Prostate gland (tissue), 2 donors: Measurements from ENCODE around the gene VPS37D. TPM values are rescaled to one million over a fixed set of nuclear protein-coding genes. Genes with fewer than 3 reads are reported as not detected.

Experiments used
- DNase-seq: peaks from one replicate; pipeline ENCODE4 v3.0.0-alpha.2; 2019; ENCODE audit warnings: low spot score
- H3K27ac ChIP-seq, 2 donors: fragments of 200-600 bp; sonication (generic); 2 replicates each; pipeline ENCODE4 v1.5.1; 2017 to 2019
- H3K27me3 ChIP-seq: fragments of 200-600 bp; sonication (generic); replicated peaks from 2 replicates; pipeline ENCODE4 v1.5.1; 2019; ENCODE audit not compliant: insufficient read depth
- H3K36me3 ChIP-seq, 2 donors: fragments of 200-600 bp; sonication (generic); 1 replicate in 1 of 2; 2 replicates in 1 of 2; pipeline versions ENCODE4 v1.5.1 to v1.8.1; 2017 to 2019
- H3K4me1 ChIP-seq: fragments of 200-600 bp; sonication (generic); replicated peaks from 2 replicates; pipeline ENCODE4 v1.5.1; 2019
- H3K4me3 ChIP-seq, 2 donors: fragments of 200-600 bp; sonication (generic); 2 replicates each; pipeline ENCODE4 v1.5.1; 2017 to 2019
- H3K9me3 ChIP-seq: fragments of 200-600 bp; sonication (generic); 2 replicates; pipeline ENCODE4 v1.5.1; 2017
- CTCF ChIP-seq, 4 experiments: fragments of 200-600 bp in 2 of 4; fragments of 450-650 bp in 2 of 4; sonication (generic) in 2 of 4; IDR thresholded peaks; 1 replicate in 3 of 4; 2 replicates in 1 of 4; pipeline ENCODE4 v1.5.1; 2016 to 2019; ENCODE audit warnings: antibody characterized with exemption in 4 of 4, mild to moderate bottlenecking in 2 of 4, moderate library complexity in 2 of 4
- POLR2A ChIP-seq: fragments of 450-650 bp; IDR thresholded peaks from one replicate; pipeline ENCODE4 v1.6.1; 2016; ENCODE audit warnings: antibody characterized with exemption, mild to moderate bottlenecking
- POLR2AphosphoS5 ChIP-seq: sonication (generic); formaldehyde crosslinking; IDR thresholded peaks from one replicate; pipeline ENCODE4 v1.6.1; 2017; ENCODE audit warnings: antibody characterized with exemption
- WGBS: methylation state at CpG from one replicate; pipeline ENCODE4 v1.1.5; 2018; 5-methylcytosine and 5-hydroxymethylcytosine counted together
- intact Hi-C: fragments of 100-400 bp; cut with DNase I; formaldehyde crosslinking; loops from one replicate; pipeline ENCODE4 v1.14.2; 2022
- total RNA-seq, 2 donors: library from RNA; depleted of rRNA; stranded (reverse); fragments of >200 nt; gene quantifications; one replicate each; pipeline ENCODE4 v1.1.0, GENCODE V29; 2016

Gene VPS37D
- total RNA-seq, 2 donors from 2014 or later = 6.0 to 19.5 TPM

- H3K4me3 ChIP-seq = no peak overlapping the region
- 67% methylated on average over 4 of the region's 4 CpGs for WGBS
- TF ChIP-seq CTCF (IDR thresholded peaks at IDR 0.05) (no peak), POLR2A (no peak)
- H3K27ac ChIP-seq = no peak overlapping the region
- H3K27me3 ChIP-seq = no peaks in the 10 kb centered on the region
- H3K9me3 ChIP-seq = no peaks in the 10 kb centered on the region
- intact Hi-C loops = no loop called here
- no peaks in the 10 kb centered on the region for H3K36me3 ChIP-seq
- peaks cover 3% of the 10 kb centered on the region for H3K4me1 ChIP-seq
- DNase-seq = no peak
Measured at GRCh38 chr7:73716318-73716890, 48.8 kb downstream of the VPS37D start.

GRCh38 chr7:73717025-73717807, 49.6 kb downstream of the VPS37D start:
- no peaks in the 10 kb centered on the region for H3K36me3 ChIP-seq
- 65% methylated on average over 13 of the region's 13 CpGs for WGBS
- intact Hi-C loops = no loop called here
- no peaks in the 10 kb centered on the region for H3K27me3 ChIP-seq
- TF ChIP-seq POLR2A (no peak), CTCF (IDR thresholded peaks at IDR 0.05) (no peak)
- H3K27ac ChIP-seq = no peak overlapping the region
- no peak overlapping the region for H3K4me3 ChIP-seq
- DNase-seq = no peak
- peaks cover 3% of the 10 kb centered on the region for H3K4me1 ChIP-seq
- H3K9me3 ChIP-seq = no peaks in the 10 kb centered on the region

- no peak for TF ChIP-seq POLR2A
- TF ChIP-seq CTCF (IDR thresholded peaks at IDR 0.05) = no peak
- TF ChIP-seq POLR2AphosphoS5 = no peak
- Histone ChIP-seq H3K36me3 (no peaks in the 10 kb centered on the region), H3K4me1 (peaks cover 3% of the 10 kb centered on the region), H3K27me3 (no peaks in the 10 kb centered on the region), H3K9me3 (no peaks in the 10 kb centered on the region), H3K4me3 (no peak overlapping the region), H3K27ac (no peak overlapping the region)
- intact Hi-C loops = no loop called here
- 68% methylated on average over 10 of the region's 10 CpGs for WGBS
- no peak for DNase-seq
Measured at GRCh38 chr7:73717991-73718405, 50.4 kb downstream of the VPS37D start.

- 38% methylated on average over 9 of the region's 9 CpGs for WGBS
- H3K36me3 ChIP-seq = no peaks in the 10 kb centered on the region
- H3K4me1 ChIP-seq = peaks cover 3% of the 10 kb centered on the region
- H3K27me3 ChIP-seq = no peaks in the 10 kb centered on the region
- H3K27ac ChIP-seq = no peak overlapping the region
- no peak for DNase-seq
- H3K9me3 ChIP-seq = no peaks in the 10 kb centered on the region
- peak overlapping the region; percentile 53 to 87 for H3K4me3 ChIP-seq
- TF ChIP-seq CTCF (IDR thresholded peaks at IDR 0.05) = no peak
- no peak for TF ChIP-seq POLR2AphosphoS5
- TF ChIP-seq POLR2A = no peak
- intact Hi-C loops = no loop called here
Measured at GRCh38 chr7:73718438-73718881, 50.8 kb downstream of the VPS37D start.
